Type B pancreatic cell (in vitro differentiated cells): ENCODE results near the gene AP5M1. TPM values are rescaled to one million over a fixed set of nuclear protein-coding genes. Genes with fewer than 3 reads are reported as not detected.

Source experiments
- DNase-seq: peaks from one replicate; pipeline ENCODE4 v3.0.0; 2021; ENCODE audit warnings: mixed read lengths; ENCODE audit not compliant: unreplicated experiment; ENCODE audit errors: extremely low spot score
- H3K27ac Mint-ChIP-seq: 2 replicates; pipeline ENCODE4 v1.8.0; 2021; ENCODE audit warnings: mild to moderate bottlenecking, mixed read lengths
- H3K27me3 Mint-ChIP-seq: 2 replicates; pipeline ENCODE4 v1.8.0; 2021; ENCODE audit warnings: mixed read lengths
- H3K36me3 Mint-ChIP-seq: 2 replicates; pipeline ENCODE4 v1.8.0; 2021; ENCODE audit warnings: mixed read lengths
- H3K4me1 Mint-ChIP-seq: one replicate; pipeline ENCODE4 v1.8.0; 2021; ENCODE audit warnings: mixed read lengths; ENCODE audit not compliant: unreplicated experiment
- H3K4me3 Mint-ChIP-seq: 2 replicates; pipeline ENCODE4 v1.8.0; 2021; ENCODE audit warnings: mild to moderate bottlenecking, mixed read lengths
- H3K9me3 Mint-ChIP-seq: 2 replicates; pipeline ENCODE4 v1.8.0; 2021; ENCODE audit warnings: mixed read lengths
- CTCF ChIP-seq: fragments of 200-600 bp; sonication (generic); conservative IDR thresholded peaks from 2 replicates; pipeline ENCODE4 v1.5.0; 2021; ENCODE audit warnings: antibody characterized with exemption, mild to moderate bottlenecking
- total RNA-seq: library from RNA; stranded (reverse); gene quantifications from 2 replicates; pipeline ENCODE4 v1.2.1, GENCODE V29; 2021; ENCODE audit warnings: low replicate concordance

The AP5M1 gene
- total RNA-seq, 1 donor from 2014 or later: 40.6 TPM

DNA sequence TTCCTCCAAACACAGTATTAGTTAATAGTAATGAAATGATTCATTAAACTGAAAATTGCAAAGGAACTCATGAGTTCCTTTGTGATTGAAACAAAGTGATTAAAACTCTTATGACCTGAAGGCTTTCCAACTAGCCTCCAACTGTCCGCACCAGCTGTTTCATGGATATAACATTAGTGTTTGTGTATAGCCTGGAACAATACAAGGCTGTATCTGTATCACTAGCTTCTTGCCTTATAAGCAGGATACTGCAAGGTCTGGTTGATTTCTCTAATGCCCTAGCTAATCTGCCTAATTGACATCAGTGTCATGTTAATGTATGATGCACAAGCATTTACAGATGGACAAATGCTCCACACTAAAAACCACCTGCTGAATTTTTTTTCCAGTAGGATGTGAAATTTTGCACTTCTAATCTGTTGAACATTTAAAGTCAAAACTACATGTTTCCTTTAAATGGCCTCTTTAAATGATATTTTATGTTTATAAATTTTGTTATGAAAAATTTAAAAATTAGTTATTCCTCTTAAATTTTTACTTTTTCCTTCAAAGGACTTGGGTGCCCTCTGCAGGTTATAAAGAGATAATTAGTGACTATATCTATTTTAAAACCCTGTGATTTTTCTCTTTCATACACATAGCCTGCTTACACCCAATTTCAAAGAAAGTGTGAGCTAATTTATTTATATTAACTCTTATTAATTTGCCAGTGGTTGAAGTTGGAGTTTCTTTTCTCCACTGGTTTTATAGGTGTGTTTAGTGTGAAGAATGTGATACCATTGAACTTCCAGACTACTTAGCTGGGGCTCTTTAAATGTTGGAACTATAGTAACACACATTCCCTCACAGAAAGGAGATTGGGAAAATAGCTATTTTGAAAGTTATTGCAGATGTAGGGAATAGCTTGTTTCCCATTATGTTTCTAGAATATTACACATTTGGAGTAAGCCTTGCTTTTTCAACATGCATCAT, 25.4 kb downstream of the AP5M1 start:
- DNase-seq: no peak
- no peaks in the 10 kb centered on the region for H3K27me3 Mint-ChIP-seq
- H3K9me3 Mint-ChIP-seq: no peaks in the 10 kb centered on the region
- no peaks in the 10 kb centered on the region for H3K4me1 Mint-ChIP-seq
- peaks cover 3% of the 10 kb centered on the region for H3K36me3 Mint-ChIP-seq
- no peak overlapping the region for H3K27ac Mint-ChIP-seq
- no peak overlapping the region for H3K4me3 Mint-ChIP-seq
- peak; percentile 70 for TF ChIP-seq CTCF

- Mint-ChIP-seq H3K27me3 (no peaks in the 10 kb centered on the region), H3K4me3 (no peak overlapping the region), H3K4me1 (no peaks in the 10 kb centered on the region), H3K9me3 (no peaks in the 10 kb centered on the region), H3K27ac (no peak overlapping the region), H3K36me3 (no peaks in the 10 kb centered on the region)
- TF ChIP-seq CTCF: no peak
- no peak for DNase-seq
Observed at GRCh38 chr14:57295239-57295638, 26.5 kb downstream of the AP5M1 start.

DNA sequence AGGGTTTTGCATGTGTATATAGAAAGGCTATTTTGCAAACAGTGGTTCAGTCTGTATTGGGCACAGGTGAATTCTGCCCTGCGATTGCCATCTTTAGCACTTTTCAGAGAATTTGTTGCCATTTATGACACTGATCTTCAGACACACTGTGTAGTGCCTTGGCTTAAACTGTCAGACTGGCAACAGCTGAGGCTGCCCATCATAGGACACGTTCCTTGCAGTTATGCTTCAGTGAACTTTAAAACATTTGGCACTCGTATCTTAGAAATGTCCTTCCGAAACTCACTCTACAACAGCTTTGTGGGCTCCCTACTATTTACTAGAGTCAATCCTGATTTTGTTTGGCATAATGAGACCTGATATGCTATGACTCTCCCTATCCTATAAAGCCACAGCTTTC, 29.1 kb downstream of the AP5M1 start:
- H3K36me3 Mint-ChIP-seq: no peaks in the 10 kb centered on the region
- H3K4me3 Mint-ChIP-seq: no peak overlapping the region
- H3K4me1 Mint-ChIP-seq: no peaks in the 10 kb centered on the region

GRCh38 chr14:57299511-57299910, 30.7 kb downstream of the AP5M1 start:
- H3K4me3 Mint-ChIP-seq: no peak overlapping the region
- no peaks in the 10 kb centered on the region for H3K36me3 Mint-ChIP-seq
- no peak overlapping the region for H3K27ac Mint-ChIP-seq
- no peaks in the 10 kb centered on the region for H3K9me3 Mint-ChIP-seq
- no peaks in the 10 kb centered on the region for H3K27me3 Mint-ChIP-seq
- DNase-seq: no peak
- H3K4me1 Mint-ChIP-seq: no peaks in the 10 kb centered on the region
- TF ChIP-seq CTCF: no peak

More for the DNA sequence above, 29.1 kb downstream of the AP5M1 start:
- H3K27me3 Mint-ChIP-seq: no peaks in the 10 kb centered on the region
- H3K27ac Mint-ChIP-seq: no peak overlapping the region
- no peaks in the 10 kb centered on the region for H3K9me3 Mint-ChIP-seq
- no peak for TF ChIP-seq CTCF
- DNase-seq: no peak

GRCh38 chr14:57302883-57303282, 34.1 kb downstream of the AP5M1 start:
- DNase-seq: no peak
- H3K27me3 Mint-ChIP-seq: peaks cover 11% of the 10 kb centered on the region
- H3K4me1 Mint-ChIP-seq: no peaks in the 10 kb centered on the region
- H3K27ac Mint-ChIP-seq: no peak overlapping the region
- no peak overlapping the region for H3K4me3 Mint-ChIP-seq
- no peaks in the 10 kb centered on the region for H3K36me3 Mint-ChIP-seq
- H3K9me3 Mint-ChIP-seq: no peaks in the 10 kb centered on the region
- TF ChIP-seq CTCF: no peak
